SK-N-MC (cell line): ENCODE measurements around the gene UBE3C.
"Not testable (repeated sequence)": the region's sequence is repeated elsewhere in the genome, so short reads cannot be mapped to it uniquely, and the experiment has no call there.

ENCODE experiments used
- DNase-seq: peaks from one replicate; pipeline ENCODE4 v3.0.0-alpha.2; 2011; ENCODE audit warnings: low read depth, low spot score
- H3K27ac ChIP-seq: fragments of 200-600 bp; sonication (generic); 2 replicates; pipeline ENCODE4 v1.5.1; 2016; ENCODE audit warnings: mixed run types
- H3K36me3 ChIP-seq: fragments of 200-600 bp; sonication (generic); 2 replicates; pipeline ENCODE4 v1.6.1; 2017; ENCODE audit warnings: antibody characterized with exemption, low read length, mixed read lengths; ENCODE audit not compliant: insufficient read depth
- H3K4me3 ChIP-seq: fragments of 200-600 bp; sonication (generic); 2 replicates; pipeline ENCODE4 v1.5.1; 2016
- H3K9ac ChIP-seq: fragments of 200-600 bp; sonication (generic); 2 replicates; pipeline ENCODE4 v1.8.0; 2017; ENCODE audit warnings: mixed run types, mixed read lengths; ENCODE audit not compliant: insufficient read length
- H3K9me3 ChIP-seq: fragments of 200-600 bp; sonication (generic); 2 replicates; pipeline ENCODE4 v1.6.1; 2017; ENCODE audit warnings: low read depth, mild to moderate bottlenecking, antibody characterized with exemption, low read length, moderate library complexity, mixed read lengths
- EZH2 ChIP-seq: fragments of 200-600 bp; sonication (generic); IDR thresholded peaks from one replicate; pipeline ENCODE4 v1.6.1; 2017; ENCODE audit warnings: antibody characterized with exemption
- FOXP2 ChIP-seq: optimal IDR thresholded peaks from 2 replicates; pipeline ENCODE3; 2011; ENCODE audit warnings: mild to moderate bottlenecking, moderate library complexity; ENCODE audit not compliant: insufficient read depth; ENCODE audit errors: extremely low read length, control extremely low read depth
- POLR2AphosphoS5 ChIP-seq: IDR thresholded peaks from 2 replicates; pipeline ENCODE4 v1.6.1; 2012; ENCODE audit warnings: mild to moderate bottlenecking, low read depth, low read length, borderline replicate concordance

UBE3C gene

DNA sequence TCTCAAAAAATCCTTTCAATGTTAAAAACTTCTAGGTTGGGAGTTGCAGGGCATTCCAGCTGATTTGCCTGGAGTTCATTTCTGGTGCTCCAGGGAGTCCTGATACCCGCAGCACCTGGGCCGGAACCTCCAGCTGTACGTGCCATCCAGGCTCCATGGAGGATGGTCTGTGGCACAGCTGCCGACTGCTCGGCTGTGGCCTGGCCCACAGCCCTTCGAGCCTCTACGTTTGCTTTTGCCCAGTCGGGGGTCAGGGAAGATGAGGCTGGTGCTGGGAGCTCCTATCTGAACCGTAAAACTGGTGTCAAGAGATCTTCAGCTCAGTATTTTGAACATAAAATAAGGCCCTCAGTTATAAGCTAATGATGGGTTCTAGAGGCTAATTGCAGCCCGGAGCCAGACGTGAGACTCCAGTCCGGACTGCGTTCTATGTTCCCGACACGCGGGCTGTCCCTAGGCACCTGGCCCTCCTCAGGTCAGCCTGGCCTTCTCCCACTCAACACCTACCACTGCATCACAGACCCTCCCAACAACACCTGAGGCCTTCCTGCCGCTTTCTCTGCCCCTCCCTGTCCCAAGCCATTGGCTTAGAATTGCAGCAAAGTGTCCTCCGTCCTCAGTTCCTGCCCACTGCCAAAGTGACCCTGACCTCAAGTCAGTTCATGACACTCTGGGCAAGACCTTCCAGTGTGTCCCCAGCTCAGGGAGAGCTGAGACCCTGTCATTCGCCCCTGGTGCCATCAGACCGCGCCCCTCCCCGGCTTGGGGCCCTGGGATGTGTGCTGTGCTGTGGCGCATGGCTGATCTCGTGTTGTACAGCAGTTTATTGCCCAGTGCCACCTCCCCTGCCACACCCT, 133.9 kb downstream of the UBE3C start:
- 0 out of 2 replicates have a peak, but pooled peaks have one; percentile 7 for TF ChIP-seq POLR2AphosphoS5
- no peak for TF ChIP-seq EZH2
- no peak for DNase-seq
- peaks cover 12% of the 10 kb centered on the region for H3K36me3 ChIP-seq
- H3K4me3 ChIP-seq = no peak overlapping the region
- H3K27ac ChIP-seq = peak overlapping the region; percentile 2; the same call in 1 of the 2 replicates
- no peak overlapping the region for H3K9ac ChIP-seq
- no peaks in the 10 kb centered on the region for H3K9me3 ChIP-seq

DNA sequence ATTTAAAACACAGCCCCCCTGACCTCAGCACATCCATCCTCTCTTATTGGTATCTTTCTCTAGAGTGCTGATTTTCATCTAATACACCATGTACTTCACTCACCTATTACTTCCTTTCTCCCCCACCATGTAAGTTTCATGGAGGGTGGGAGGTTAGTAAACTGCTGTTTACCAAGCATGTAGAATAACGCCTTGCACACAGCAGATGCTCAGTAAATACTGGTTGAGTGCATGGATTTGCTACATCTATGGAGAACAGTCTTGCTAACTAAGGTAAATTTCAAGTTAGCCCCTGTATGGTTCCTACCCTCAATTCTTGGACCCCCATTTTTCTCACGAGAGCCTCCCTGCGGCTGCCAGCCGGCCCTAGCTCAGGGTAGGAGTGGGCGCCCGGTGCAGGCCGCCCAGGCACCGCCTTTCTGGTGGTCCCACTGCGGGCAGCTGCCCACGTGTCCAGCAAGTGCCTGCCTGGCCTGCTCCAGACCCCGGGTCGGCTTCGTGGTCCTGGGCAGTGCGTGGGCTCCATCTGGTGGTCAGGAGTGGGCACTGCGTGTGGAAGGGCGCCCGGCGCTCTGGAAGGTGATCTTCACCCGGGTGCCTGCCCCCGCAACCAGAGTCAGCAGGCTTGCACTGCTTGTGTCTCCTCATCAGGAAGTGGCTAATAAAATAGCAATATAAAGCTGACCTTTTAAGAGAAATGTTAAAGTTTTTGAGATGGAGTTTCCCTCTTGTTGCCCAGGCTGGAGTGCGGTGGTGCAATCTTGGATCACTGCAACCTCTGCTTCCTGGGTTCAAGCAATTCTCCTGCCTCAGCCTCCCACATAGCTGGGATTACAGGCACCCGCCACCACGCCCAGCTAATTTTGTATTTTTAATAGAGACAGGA, 134.7 kb downstream of the UBE3C start:
- Histone ChIP-seq H3K27ac (no peak overlapping the region), H3K9me3 (no peaks in the 10 kb centered on the region), H3K36me3 (peaks cover 3% of the 10 kb centered on the region; the same call in 1 of the 2 replicates), H3K9ac (no peak overlapping the region), H3K4me3 (no peak overlapping the region)
- no peak for DNase-seq
- no peak for TF ChIP-seq EZH2
- TF ChIP-seq FOXP2 = no peak
- TF ChIP-seq POLR2AphosphoS5 = no peak

DNA sequence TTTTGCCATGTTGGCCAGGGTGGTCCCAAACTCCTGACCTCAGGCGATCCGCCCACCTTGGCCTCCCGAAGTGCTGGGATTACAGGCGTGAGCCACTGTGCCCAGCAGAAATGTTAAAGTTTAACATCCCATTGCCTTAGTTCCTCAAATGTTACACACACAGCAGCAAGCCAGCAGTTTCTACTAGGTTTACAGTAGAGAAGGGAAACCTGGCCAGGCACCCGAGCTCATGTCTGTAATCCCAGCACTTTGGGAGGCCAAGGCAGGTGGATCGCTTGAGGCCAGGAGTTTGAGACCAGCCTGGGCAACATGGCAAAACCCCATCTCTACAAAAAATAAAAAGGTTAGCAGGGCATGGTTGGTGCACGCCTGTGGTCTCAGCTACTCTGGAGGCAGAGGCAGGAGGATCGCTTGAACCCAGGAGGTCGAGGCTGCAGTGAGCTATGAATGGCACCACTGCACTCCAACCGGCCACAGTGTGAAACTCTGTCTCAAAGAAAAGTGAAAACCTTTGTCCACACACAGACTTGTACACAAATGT, 135.4 kb downstream of the UBE3C start:
- DNase-seq, H3K27ac ChIP-seq, H3K9me3 ChIP-seq, H3K36me3 ChIP-seq, H3K9ac ChIP-seq, H3K4me3 ChIP-seq: not testable (repeated sequence)

DNA sequence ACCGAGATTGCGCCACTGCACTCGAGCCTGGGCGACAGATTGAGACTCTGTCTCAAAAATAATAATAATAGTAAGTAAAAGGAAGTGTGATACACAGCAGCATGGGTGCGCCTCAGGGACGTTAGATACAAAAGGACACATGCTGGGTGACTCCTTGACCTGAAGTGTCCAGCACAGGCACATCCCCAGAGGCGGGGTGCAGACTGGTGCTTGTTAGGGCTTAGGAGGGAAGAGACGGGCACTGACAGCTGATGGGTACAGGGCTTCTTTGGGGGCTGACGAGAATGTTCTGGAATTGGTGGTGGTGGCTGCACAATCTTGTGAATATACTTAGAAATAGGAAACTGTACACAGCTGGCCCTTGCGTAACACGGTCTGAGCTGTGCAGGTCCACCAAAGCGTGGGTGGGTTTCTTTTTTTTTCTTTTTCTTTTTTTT, 136.3 kb downstream of the UBE3C start:
- H3K9me3 ChIP-seq = no peaks in the 10 kb centered on the region
- no peak overlapping the region for H3K9ac ChIP-seq
- H3K36me3 ChIP-seq = no peaks in the 10 kb centered on the region; the same call in 1 of the 2 replicates
- TF ChIP-seq EZH2 = no peak
- no peak for TF ChIP-seq FOXP2
- TF ChIP-seq POLR2AphosphoS5 = no peak
- H3K4me3 ChIP-seq = no peak overlapping the region
- no peak for DNase-seq
- H3K27ac ChIP-seq = no peak overlapping the region

- DNase-seq = no peak
- no peaks in the 10 kb centered on the region; the same call in 1 of the 2 replicates for H3K36me3 ChIP-seq
- no peak overlapping the region for H3K9ac ChIP-seq
- no peaks in the 10 kb centered on the region for H3K9me3 ChIP-seq
- no peak overlapping the region for H3K27ac ChIP-seq
- TF ChIP-seq EZH2 (no peak), FOXP2 (no peak), POLR2AphosphoS5 (no peak)
- no peak overlapping the region for H3K4me3 ChIP-seq
Measured at GRCh38 chr7:157276091-157276561, 137.4 kb downstream of the UBE3C start.

- Histone ChIP-seq H3K9ac (no peak overlapping the region), H3K4me3 (0 out of 2 replicates have a peak overlapping the region, but pooled peaks have one; percentile 4), H3K9me3 (no peaks in the 10 kb centered on the region), H3K27ac (no peak overlapping the region), H3K36me3 (no peaks in the 10 kb centered on the region)
- TF ChIP-seq EZH2 (no peak), FOXP2 (no peak), POLR2AphosphoS5 (no peak)
- no peak for DNase-seq
Measured at GRCh38 chr7:157276731-157277562, 138.2 kb downstream of the UBE3C start.

GRCh38 chr7:157277568-157277967, 138.8 kb downstream of the UBE3C start:
- H3K9ac ChIP-seq, H3K4me3 ChIP-seq, H3K36me3 ChIP-seq, H3K27ac ChIP-seq, H3K9me3 ChIP-seq, DNase-seq: not testable (repeated sequence)
